ENCODE measurements around the gene RPS18. TPM values are rescaled to one million over a fixed set of nuclear protein-coding genes. Genes with fewer than 3 reads are reported as not detected.
A peak's percentile ranks its signal among the peaks of the same experiment; 100 is the strongest.

RPS18 gene
- total RNA-seq, 4 donors from 2014 or later, result 1,642 to 3,082 (median 2,562) TPM

DNA sequence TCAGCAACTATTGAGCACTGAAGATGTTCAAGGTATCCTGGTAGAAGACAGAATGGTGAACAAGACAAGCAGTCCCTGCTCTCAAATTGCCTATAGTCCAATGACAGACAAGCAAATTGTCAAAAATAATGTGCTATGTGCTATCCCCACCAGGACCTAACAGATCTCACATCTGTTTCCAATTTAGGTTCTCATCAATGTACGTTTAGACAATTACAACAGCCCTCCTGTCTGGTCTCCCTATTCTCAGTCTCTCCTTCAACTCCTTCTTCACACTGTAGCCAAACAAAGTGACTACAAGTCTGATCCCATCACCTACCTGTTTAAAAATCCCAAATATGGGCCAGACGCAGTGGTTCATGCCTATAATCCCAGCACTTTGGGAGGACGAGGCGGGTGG is 34.5 kb downstream of the RPS18 start:
- TF ChIP-seq POLR2A (IDR thresholded peaks at IDR 0.05; ENCODE audit: low read depth), result no peak
- no peak for TF ChIP-seq POLR2AphosphoS5 (IDR thresholded peaks at IDR 0.05)
- TF ChIP-seq EP300 (IDR thresholded peaks at IDR 0.05), result no peak
- TF ChIP-seq, protein P1, sequence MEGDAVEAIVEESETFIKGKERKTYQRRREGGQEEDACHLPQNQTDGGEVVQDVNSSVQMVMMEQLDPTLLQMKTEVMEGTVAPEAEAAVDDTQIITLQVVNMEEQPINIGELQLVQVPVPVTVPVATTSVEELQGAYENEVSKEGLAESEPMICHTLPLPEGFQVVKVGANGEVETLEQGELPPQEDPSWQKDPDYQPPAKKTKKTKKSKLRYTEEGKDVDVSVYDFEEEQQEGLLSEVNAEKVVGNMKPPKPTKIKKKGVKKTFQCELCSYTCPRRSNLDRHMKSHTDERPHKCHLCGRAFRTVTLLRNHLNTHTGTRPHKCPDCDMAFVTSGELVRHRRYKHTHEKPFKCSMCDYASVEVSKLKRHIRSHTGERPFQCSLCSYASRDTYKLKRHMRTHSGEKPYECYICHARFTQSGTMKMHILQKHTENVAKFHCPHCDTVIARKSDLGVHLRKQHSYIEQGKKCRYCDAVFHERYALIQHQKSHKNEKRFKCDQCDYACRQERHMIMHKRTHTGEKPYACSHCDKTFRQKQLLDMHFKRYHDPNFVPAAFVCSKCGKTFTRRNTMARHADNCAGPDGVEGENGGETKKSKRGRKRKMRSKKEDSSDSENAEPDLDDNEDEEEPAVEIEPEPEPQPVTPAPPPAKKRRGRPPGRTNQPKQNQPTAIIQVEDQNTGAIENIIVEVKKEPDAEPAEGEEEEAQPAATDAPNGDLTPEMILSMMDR (IDR thresholded peaks at IDR 0.05), result no peak
- Histone ChIP-seq H3K4me1 (peaks cover 10 to 41% (median 24%) of the 10 kb centered on the region in 4 donors), H3K36me3 (peaks cover 22 to 73% (median 62%) of the 10 kb centered on the region in 4 donors), H3K27ac (replicated peaks in 1 of 4) (no peak overlapping the region), H3K27me3 (no peaks in the 10 kb centered on the region), H3K9me3 (no peaks in the 10 kb centered on the region), H3K4me3 (no peak overlapping the region)
- 80% methylated on average over 4 of the region's 4 CpGs for WGBS
- intact Hi-C loops (cut with DNase I), result no loop called here
- DNase-seq (ENCODE audit: extremely low spot score), result no peak

DNA sequence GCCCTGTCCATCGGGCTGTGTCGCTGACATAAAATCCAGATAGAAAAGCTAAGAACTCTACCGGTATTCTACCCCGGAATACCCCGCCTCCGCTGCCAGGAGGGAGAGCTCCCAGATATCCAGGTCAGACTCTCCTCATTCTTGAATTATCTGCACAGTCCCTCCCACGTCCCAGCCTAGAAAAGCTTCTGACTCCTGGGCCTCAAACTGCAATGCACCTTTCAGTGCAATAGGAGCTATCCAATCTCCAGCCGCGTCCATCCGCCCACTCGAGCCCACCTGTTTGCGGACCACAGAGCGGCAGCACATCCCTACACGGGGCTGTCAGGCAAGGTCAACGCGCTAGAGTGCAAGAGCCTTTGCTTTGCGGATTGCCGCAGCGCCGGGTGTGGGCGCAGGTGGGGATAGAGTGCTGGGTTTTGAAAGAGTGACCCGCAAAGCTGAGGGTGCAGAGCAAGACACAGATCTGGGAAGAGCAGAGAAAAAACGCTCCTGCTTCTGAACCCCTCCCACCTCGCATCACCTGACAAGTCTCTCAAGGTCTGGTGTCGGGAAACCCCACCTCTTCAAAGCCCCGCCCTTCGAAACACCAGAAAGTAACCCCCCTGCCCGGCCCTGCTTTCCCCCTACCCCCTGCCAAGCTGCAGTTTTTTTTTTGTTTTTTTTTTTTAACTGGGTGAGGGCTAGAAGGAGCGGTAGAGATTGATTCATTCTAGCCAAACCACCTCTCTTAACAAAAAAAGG is 40.7 kb downstream of the RPS18 start:
- peak overlapping the region; percentile 59 to 96 (median 89) for H3K4me3 ChIP-seq
- DNase-seq (ENCODE audit: extremely low spot score), result no peak
- intact Hi-C loops (cut with DNase I), result loop anchor here (5.0 kb wide), 1 partner anchor 40 kb away; the partner anchor contains the start of genes RPS18 and VPS52
- H3K9me3 ChIP-seq, result no peaks in the 10 kb centered on the region
- H3K4me1 ChIP-seq, result peaks cover 33 to 60% (median 52%) of the 10 kb centered on the region in 4 donors
- H3K27ac ChIP-seq (replicated peaks in 1 of 4), result peak overlapping the region; percentile 88 to 96 (median 96)
- no peaks in the 10 kb centered on the region for H3K27me3 ChIP-seq
- H3K36me3 ChIP-seq, result peaks cover 0 to 30% (median 22%) of the 10 kb centered on the region in 4 donors
- TF ChIP-seq EP300 (IDR thresholded peaks at IDR 0.05), result no peak
- peak in 1 of 2 donors; percentile 5 for TF ChIP-seq POLR2AphosphoS5 (IDR thresholded peaks at IDR 0.05)
- 7% methylated on average over 21 of the region's 29 CpGs for WGBS

DNA sequence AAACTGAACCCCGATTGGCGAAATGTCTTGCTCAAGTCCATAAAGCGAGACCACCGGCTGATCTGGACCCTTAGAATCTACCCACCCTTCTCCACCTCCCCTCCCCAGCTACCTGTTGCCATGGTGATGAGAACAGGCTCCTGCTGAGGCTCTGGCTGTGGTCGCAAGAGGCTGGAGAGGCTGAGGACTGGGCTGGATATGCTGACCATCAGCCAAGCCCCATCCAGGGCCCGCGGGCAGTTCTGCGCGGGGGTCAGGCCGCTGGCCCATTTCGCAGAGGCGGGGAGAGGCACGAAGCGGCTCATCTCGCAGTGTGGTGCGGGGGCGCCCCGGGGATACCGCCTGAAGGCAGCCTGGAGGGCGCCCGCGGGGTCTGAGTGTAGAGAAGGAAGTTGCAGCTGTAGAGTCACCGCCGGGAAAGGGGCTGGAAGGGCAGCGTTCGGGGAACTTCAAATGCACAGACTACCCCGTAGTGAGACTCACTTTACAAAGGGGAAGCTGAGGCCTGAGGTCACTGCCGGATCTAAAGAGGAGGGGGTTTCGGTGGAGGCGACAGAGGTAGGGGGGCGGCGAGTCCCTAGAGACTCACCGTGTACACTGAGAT is 41.3 kb downstream of the RPS18 start:
- TF ChIP-seq POLR2A (IDR thresholded peaks at IDR 0.05; ENCODE audit: low read depth), result no peak
- no peak for TF ChIP-seq EP300 (IDR thresholded peaks at IDR 0.05)
- TF ChIP-seq, protein P1 (IDR thresholded peaks at IDR 0.05), result no peak
- TF ChIP-seq POLR2AphosphoS5 (IDR thresholded peaks at IDR 0.05), result no peak
- no peak for DNase-seq (ENCODE audit: extremely low spot score)
- H3K27ac ChIP-seq (replicated peaks in 1 of 4), result peak overlapping the region; percentile 88 to 96 (median 96)
- intact Hi-C loops (cut with DNase I), result loop anchor here (5.0 kb wide), 1 partner anchor 41 kb away; the partner anchor contains the start of genes RPS18 and VPS52
- WGBS, result 2% methylated on average over 18 of the region's 33 CpGs
- H3K9me3 ChIP-seq, result no peaks in the 10 kb centered on the region
- H3K36me3 ChIP-seq, result peaks cover 0 to 30% (median 21%) of the 10 kb centered on the region in 4 donors
- peak overlapping the region; percentile 59 to 96 (median 89) for H3K4me3 ChIP-seq
- H3K4me1 ChIP-seq, result peaks cover 34 to 63% (median 54%) of the 10 kb centered on the region in 4 donors
- H3K27me3 ChIP-seq, result no peaks in the 10 kb centered on the region

DNA sequence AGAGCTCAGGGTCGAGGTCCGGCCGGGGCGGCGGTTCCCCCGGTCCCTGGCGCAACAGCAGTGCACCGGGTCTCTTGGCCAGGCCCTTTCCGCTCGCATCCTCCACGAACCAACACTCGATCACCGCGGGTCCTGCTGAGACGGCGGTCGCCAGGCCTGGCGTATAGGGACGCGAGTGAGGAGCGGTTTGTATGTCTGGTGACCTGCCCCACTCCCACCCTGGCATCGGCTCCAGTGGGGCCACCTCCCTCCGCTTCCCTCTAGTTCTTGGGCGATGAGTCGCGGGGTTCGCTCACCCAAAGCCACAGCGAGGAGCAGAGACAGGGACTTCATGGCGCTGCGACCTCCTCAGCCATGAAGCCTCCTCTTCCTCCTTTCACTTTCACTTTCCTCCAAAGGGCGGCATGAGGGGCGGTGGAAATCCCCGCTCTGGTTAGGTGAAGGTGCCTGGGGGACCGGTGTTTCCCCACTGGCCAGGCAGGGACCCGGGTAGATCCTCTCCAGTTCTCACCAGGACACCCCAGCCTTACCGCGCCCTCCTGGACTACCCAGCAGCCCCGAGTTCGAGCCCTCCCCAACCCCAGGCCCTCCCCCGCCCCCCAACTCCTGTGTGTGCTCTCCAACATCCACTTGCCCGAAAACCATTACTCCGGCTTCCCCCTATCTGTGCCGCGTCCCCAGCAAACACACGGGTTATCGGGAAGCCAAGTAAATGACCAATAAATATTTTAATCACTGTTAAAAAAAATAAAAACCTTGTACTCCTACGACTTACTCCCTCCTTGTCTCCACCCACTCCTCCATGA is 42.0 kb downstream of the RPS18 start, which contains the start of gene TAPBP:
Gene TAPBP (minus strand): TSS at position 370 of the 806 bp plus-strand sequence. CDS start 37 bp downstream, at position 333.
- peak within 1 kb of the TSS; percentile 59 to 96 (median 89) for H3K4me3 ChIP-seq
- H3K9me3 ChIP-seq, result no peaks in the 10 kb centered on the region
- TF ChIP-seq POLR2AphosphoS5 (IDR thresholded peaks at IDR 0.05), result peak; percentile 70 to 78
- TF ChIP-seq, protein P1 (IDR thresholded peaks at IDR 0.05), result no peak
- WGBS, result 0% methylated on average over 28 of the region's 47 CpGs
- peak within 1 kb of the TSS; percentile 88 to 96 (median 96) for H3K27ac ChIP-seq (replicated peaks in 1 of 4)
- H3K36me3 ChIP-seq, result peaks cover 3 to 28% (median 25%) of the 10 kb centered on the region in 4 donors
- no peaks in the 10 kb centered on the region for H3K27me3 ChIP-seq
- DNase-seq (ENCODE audit: extremely low spot score), result no peak
- H3K4me1 ChIP-seq, result peaks cover 40 to 70% (median 61%) of the 10 kb centered on the region in 4 donors
- intact Hi-C loops (cut with DNase I), result loop anchor here (5.0 kb wide), 1 partner anchor 42 kb away; the partner anchor contains the start of genes RPS18 and VPS52

Measured in esophagus muscularis mucosa (tissue), 4 donors.